Stimulated activated CD4-positive, alpha-beta T cell treated with anti-CD3 and anti-CD28 coated beads, Interleukin-12 subunit alpha, Interleukin-12 subunit beta, amount 100 ng/mL, for 4 hours (primary cell): ENCODE results near the gene USP12.
"Not testable (repeated sequence)": the region's sequence is repeated elsewhere in the genome, so short reads cannot be mapped to it uniquely, and the experiment has no call there.

Experiments
- DNase-seq: peaks from one replicate; pipeline ENCODE4 v3.0.0-alpha.2; 2020

USP12 gene

GRCh38 chr13:27066123-27066522 is 105.5 kb downstream of the USP12 start:
- not testable (repeated sequence) for DNase-seq

- DNase-seq, result no peak
These were observed 106.0 kb downstream of the USP12 start for GRCh38 chr13:27065582-27065981.

- no peak for DNase-seq
These were observed 107.2 kb downstream of the USP12 start for GRCh38 chr13:27064252-27064995.

GRCh38 chr13:27057817-27058216 is 113.8 kb downstream of the USP12 start:
- no peak for DNase-seq

GRCh38 chr13:27055526-27055925 is 116.1 kb downstream of the USP12 start:
- no peak for DNase-seq

- no peak for DNase-seq
These were observed 116.9 kb downstream of the USP12 start for GRCh38 chr13:27054760-27055159.

- DNase-seq, result no peak
These were observed 117.6 kb downstream of the USP12 start for GRCh38 chr13:27053902-27054595.

GRCh38 chr13:27053210-27053884 is 118.3 kb downstream of the USP12 start:
- no peak for DNase-seq

- no peak for DNase-seq
These were observed 118.9 kb downstream of the USP12 start for GRCh38 chr13:27052551-27053208.

- no peak for DNase-seq
These were observed 124.5 kb downstream of the USP12 start for GRCh38 chr13:27047081-27047480.

GRCh38 chr13:27044837-27045570 is 126.6 kb downstream of the USP12 start:
- no peak for DNase-seq

GRCh38 chr13:27043013-27043412 is 128.6 kb downstream of the USP12 start:
- no peak for DNase-seq

- DNase-seq, result no peak
These were observed 130.3 kb downstream of the USP12 start for GRCh38 chr13:27041341-27041740.

- no peak for DNase-seq
These were observed 130.8 kb downstream of the USP12 start for GRCh38 chr13:27040826-27041108.

- no peak for DNase-seq
These were observed 132.4 kb downstream of the USP12 start for GRCh38 chr13:27039171-27039701.

- no peak for DNase-seq
These were observed 133.3 kb downstream of the USP12 start for GRCh38 chr13:27038323-27038722.

GRCh38 chr13:27037571-27037970 is 134.0 kb downstream of the USP12 start:
- DNase-seq, result no peak

GRCh38 chr13:27037171-27037570 is 134.4 kb downstream of the USP12 start:
- no peak for DNase-seq

- DNase-seq, result no peak
These were observed 135.2 kb downstream of the USP12 start for GRCh38 chr13:27036236-27036981.

GRCh38 chr13:27035892-27036235 is 135.7 kb downstream of the USP12 start:
- no peak for DNase-seq

- no peak for DNase-seq
These were observed 136.9 kb downstream of the USP12 start for GRCh38 chr13:27034678-27035111.
